ENCODE data around the gene FBXO31. TPM values are rescaled to one million over a fixed set of nuclear protein-coding genes. Genes with fewer than 3 reads are reported as not detected.

Gene FBXO31
- total RNA-seq, 1 donor from 2014 or later, result 26.3 TPM

DNA sequence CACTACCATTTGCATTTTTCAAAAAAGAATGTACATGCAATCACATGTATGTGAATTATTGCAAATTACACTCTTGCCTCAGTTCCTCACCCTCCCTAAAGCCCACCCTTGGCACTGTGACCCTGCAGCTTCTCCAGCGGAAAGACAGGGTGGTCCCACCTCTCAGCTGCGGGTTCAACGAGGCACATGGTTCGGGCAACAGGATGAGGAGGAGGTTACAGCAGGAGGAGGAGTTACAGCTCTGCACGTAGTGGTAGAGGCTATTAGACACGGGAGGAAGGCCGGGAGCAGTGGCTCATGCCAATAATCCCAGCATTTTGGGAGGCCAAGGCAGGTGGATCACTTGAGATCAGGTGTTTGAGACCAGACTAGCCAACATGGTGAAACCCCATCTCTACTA is 71.6 kb downstream of the FBXO31 start:
- no peak for DNase-seq (ENCODE audit: low read depth)

- no peak for DNase-seq (ENCODE audit: low read depth)
These were observed 72.2 kb downstream of the FBXO31 start for GRCh38 chr16:87311387-87311786.

- no peak for DNase-seq (ENCODE audit: low read depth)
These were observed 73.0 kb downstream of the FBXO31 start for GRCh38 chr16:87310610-87311009.

- no peak for DNase-seq (ENCODE audit: low read depth)
These were observed 73.7 kb downstream of the FBXO31 start for GRCh38 chr16:87309620-87310525.

DNA sequence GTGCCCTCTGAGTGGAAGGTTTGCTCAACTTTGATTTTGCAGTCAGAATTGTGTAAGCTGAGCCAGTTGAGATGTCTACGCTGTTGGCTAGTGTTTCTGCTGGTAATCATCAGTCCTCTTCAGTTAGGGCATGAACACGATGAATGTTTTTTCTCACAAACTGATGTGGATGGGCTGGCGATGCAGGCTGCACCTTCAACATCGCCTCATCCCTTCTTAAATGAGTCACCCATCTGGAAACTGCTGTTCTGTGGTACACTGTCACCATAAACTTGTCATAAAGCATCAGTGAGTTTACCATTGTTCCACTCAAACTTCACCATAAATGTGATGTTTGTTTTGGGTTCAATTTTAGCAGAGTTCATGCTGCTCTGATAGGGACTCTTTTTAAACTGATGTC is 74.8 kb downstream of the FBXO31 start:
- DNase-seq (ENCODE audit: low read depth), result no peak

- DNase-seq (ENCODE audit: low read depth), result no peak
These were observed 77.1 kb downstream of the FBXO31 start for GRCh38 chr16:87306516-87306915.

DNA sequence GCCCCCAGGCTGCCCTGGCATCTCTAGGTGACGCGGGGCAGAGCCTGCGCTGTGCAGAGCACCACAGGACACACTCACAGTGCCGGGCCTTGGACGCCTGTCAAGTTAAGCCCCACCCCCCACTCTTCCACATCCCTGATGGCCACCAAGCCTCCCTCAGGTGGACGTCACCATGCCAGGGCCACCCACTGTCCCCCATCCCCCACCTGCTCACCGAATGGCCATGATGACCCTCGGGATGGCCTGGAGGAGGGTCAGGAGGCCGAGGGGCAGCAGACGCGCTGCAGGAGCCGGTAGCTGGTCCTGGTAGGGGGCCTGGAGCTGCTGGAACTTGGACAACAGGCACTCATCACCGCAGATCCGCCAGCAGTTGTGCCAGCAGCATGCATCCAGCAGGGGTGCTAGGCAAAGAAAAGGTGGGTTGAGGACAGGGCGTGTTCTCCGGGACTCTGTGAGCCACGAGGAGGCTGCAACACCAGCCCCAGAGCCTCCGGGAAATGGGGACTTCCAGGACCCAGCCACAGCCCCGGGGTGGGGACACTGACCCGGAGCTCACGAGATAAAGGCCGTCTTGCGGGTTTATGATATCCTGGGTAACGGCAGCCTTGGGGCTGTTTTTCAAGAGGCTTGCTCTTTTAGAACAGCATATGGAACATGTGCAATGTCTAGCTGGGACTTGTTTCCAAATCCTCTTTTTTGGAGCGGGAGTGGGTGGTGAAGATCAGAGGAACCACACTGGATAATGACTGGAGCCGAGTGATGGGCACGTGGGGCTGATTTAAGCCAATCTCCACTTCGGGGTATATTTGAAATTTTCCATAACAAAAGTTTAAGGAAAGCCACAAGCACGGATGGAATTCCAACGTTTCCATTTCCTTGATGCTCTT is 77.8 kb downstream of the FBXO31 start:
- DNase-seq (ENCODE audit: low read depth), result no peak

DNA sequence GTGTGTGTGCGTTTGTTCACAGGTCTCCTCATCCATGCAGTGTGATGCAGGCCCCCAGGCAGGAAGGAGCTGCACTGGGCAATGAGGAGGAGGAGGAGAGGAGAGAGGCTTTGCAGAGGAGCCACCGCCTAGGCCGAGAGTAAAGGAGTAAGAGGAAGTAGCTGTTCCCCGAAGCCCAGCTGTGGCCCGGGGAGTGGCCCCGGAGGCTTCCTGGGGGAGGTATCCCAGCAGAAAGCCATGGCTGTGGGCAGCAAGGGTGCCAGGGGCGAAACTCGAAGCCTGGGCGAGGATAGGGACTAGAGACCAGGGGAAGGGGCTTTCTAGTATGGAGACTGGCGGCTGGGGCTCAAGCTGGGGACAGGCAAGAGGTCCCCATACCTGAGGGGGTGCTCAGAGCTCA is 78.6 kb downstream of the FBXO31 start:
- DNase-seq (ENCODE audit: low read depth), result no peak

- DNase-seq (ENCODE audit: low read depth), result no peak
These were observed 79.5 kb downstream of the FBXO31 start for GRCh38 chr16:87303962-87304521.

DNA sequence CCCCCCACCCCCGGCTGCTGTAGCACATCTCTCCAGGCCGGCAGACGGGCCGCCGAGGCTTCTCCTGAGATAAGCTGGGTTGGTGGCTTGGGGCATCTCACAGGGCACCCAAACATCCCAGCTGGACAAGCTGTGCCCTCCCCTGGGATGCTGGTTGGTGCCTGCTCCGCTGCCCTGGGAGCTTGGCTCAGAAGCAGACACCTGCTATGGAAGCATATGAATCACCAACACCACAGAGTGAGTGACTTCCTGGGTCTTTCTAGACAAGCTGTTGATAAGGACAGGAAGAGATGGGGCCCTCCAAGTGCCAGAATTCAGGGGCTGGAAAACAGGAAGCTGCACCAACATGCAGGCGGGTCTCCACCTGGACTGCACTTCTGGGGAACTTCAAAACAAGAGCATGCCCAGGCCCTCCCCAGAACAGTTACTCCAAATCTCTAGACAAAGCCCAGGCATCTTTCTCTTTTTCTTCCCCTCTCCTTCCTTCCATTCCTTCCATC is 80.1 kb downstream of the FBXO31 start:
- peak; percentile 15 for DNase-seq (ENCODE audit: low read depth)

DNA sequence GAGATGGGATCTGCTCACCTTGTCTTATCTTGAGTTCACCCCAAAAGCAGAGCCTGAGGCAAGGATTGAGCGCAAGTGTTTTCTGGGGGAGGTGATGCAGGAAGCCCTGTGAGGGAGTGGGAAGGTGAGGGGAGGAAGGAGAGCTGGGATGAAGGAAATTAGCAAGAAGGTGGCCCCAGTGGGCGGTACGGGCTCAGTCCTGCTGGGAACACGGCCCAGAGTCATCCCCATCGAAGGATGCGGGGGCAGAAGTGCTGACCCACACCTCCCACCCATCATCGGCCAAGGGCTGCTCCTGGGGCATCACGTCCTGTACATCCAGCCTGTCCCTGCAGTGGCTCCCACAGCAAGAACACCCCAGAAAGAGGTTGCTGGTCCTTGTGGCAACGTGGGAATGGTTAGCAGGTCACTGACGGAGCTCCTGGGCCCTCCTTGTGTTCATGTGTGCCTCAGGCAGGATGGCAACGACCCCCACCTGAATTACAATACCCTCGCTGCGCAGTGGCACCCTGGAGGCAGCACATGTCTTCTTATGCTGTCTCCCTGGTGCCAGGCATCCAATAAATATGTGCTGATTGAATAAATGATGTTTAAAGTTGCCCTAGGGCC is 84.6 kb downstream of the FBXO31 start:
- no peak for DNase-seq (ENCODE audit: low read depth)

GRCh38 chr16:87297918-87298631 is 85.5 kb downstream of the FBXO31 start:
- no peak for DNase-seq (ENCODE audit: low read depth)

GRCh38 chr16:87297407-87297806 is 86.2 kb downstream of the FBXO31 start:
- DNase-seq (ENCODE audit: low read depth), result no peak

- no peak for DNase-seq (ENCODE audit: low read depth)
These were observed 87.7 kb downstream of the FBXO31 start for GRCh38 chr16:87295661-87296531.

DNA sequence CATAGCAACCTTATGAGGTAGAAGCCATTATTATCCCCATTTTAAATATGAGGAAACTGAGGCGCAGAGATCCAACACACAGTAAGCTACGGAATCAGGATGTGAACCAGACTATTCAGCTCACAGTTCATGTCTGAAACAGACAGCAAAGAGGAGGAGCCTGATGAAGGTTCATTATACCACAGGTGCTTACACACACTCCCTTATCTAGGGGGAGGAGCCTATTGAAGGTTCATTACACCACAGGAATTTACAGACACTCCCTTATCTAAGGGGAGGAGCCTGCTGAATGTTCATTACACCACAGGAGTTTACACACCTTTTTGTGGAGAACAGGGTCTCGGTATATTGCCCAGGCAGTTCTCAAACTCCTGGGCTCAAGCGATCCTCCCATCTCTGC is 88.3 kb downstream of the FBXO31 start:
- peak; percentile 25 for DNase-seq (ENCODE audit: low read depth)

DNA sequence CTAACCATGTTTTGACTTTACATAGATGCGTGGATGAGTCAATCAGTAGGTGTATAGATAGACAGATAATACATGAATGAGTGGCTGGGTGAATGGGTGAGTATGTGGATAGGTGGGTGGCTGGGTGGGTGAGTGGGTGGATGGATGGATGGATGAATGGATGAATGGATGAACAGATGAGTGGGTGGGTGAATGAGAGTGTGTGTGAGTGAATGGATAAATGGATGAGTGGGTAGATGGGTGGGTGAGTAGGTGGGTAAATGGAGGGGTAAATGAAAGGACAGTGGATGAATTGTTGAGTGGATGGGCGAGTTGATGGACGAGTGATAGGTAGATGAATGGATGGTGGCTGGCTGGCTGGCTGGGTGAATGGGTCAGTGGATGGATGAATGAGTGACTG is 89.6 kb downstream of the FBXO31 start:
- DNase-seq (ENCODE audit: low read depth), result no peak

GRCh38 chr16:87291944-87292343 is 91.6 kb downstream of the FBXO31 start:
- no peak for DNase-seq (ENCODE audit: low read depth)

GRCh38 chr16:87288753-87289362 is 94.7 kb downstream of the FBXO31 start:
- DNase-seq (ENCODE audit: low read depth), result no peak

DNA sequence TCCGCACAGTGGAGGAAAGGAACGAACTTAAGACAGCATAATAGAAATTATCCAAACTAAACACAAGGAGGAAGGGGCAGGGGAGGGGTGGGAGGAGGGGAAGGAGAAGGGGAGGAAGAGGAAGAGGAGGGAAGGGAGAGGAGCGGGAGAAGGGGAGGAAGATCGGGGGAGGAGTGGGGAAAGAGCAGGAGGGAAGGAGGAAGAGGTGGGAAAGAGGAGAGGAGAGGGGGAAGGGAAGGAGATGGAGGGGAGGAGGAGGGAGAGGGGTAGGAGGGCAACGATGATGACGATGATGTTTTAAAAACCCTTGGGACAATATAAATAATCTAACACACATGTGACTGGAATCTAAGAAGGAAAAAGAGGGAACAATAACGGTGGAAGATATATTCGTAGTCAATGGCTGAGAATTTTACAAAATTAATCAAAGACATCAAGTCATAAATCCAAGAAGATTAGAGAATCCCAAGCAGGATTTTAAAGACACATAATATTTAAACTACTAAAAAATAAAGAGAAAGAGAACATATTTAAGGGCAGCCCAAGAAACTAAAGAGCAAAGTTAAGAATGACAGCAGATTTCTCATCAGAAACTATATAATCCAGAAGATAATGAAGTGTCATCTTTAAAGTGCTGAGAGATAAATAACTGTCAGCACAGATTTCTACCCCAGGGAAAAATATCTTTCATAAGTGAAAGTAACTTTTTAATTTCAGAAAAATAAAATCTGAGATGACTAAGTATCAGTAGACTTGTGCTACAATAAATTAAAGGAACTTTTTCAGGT is 96.5 kb downstream of the FBXO31 start:
- no peak for DNase-seq (ENCODE audit: low read depth)
